NCI-H2107 treated with DMSO at 0.1 percent for 48 hours (cell line): Measurements from ENCODE around the gene MYO10.
"Not testable (repeated sequence)": the region's sequence is repeated elsewhere in the genome, so short reads cannot be mapped to it uniquely, and the experiment has no call there.

ENCODE experiments used
- DNase-seq: peaks from one replicate; lab custom pipeline; 2025; ENCODE audit not compliant: unreplicated experiment; lab: John Stamatoyannopoulos, UW

MYO10 gene

DNA sequence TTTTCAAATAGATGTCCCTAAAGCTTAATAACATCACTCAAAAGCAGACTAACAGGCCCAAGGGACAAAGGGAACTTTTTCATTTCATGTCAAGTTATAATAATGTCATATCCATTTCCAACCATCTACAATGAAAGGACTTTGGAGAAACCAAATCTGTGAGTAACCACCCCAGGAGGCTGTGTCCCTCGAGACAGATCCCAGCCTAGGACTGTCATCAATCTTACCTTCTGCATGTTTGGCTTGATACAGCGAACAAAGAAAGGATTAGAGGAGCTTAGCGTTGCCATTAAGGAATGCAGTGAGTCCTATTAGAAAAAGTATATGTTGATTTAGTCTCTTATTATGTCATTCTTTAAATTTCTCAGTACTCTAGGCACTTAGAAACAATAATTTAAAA, 181.5 kb downstream of the MYO10 start:
- no peak for DNase-seq

DNA sequence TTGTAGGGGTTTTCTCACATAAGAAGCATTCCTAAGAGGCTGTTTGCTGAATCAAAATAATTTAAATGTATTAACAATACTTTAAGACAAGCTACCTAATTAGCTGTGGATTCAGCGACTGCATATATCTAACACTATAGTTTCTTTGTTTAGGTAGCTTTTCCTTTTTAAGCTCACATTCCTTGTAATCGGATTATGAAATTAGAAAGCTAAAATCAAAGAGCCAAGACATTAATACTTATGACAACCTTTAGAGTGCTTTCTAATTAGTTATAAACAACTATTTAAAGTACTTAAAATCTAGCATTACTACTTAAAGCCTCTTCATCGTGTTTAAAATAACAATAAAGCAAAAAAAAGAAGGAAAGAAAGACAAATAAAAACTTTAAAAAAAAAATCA, 182.0 kb downstream of the MYO10 start:
- no peak for DNase-seq

DNA sequence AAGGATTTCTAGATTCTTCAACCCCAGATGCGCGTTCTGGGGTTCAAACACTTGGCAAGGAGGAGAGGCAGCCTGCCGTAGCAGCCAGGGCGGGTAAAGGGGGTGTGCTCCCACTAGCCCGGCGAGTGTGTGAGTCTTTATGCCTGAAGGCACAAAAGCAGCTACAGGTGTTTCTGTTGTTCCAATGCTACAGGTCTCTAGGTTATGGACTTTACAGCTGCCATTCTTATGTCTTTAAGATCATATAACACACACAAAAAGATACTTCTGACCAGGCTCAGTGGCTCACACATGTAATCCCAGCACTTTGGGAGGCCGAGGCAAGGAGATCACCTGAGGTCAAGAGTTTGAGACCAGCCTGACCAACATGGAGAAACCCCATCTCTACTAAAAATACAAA, 185.6 kb downstream of the MYO10 start:
- DNase-seq = no peak

DNA sequence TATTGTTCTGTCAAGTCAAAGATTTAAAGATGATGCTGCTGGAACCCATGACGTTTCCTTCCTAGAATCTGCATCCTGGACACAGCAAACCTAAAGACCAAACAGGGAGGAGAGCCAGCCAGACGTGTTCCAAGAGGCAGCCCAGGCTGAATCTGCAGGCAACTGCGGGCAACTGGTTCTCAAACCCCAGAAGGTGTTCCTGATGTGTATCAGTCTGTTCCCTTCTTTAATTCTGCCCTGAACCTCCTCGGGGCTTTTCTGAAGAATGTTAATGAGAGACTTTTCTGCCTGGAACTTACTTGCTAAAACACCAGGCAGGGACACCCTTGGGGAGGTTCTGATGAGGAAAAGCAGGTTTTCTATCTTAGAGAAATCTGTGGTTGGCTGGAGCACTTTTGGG, 186.5 kb downstream of the MYO10 start:
- DNase-seq = no peak

DNA sequence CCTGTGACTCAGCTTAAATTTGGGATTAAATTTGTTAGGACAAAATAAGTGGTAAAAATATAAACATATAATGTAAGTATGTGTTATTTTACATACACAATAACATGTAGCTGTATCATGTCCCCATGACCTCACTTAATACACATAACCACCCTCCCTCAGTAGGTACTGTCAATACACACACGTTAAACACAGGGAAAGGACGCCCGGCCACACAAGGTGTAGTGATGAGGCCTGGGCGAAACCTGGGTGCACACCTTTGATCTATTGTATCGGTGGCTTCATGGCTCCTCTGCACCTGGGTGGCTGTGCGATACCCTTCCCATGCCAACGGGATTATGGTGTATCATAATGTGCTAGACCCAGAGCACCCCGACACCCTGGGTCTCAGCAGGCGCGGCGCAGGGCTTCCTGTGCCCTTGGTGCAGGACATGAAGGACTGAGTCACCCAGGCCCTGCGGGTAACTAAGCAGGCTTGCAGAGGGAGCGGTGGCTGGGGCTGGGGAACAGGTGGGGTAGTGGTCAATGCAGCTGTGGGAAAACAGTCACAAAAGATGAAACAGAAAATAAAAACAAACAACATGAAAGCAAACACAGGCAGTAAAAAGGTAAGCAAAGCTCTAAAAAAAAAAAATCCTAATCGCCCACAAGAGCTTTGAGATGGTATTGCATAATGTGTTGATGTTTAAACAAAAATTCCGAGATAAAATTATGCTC, 191.8 kb downstream of the MYO10 start:
- DNase-seq = no peak

DNA sequence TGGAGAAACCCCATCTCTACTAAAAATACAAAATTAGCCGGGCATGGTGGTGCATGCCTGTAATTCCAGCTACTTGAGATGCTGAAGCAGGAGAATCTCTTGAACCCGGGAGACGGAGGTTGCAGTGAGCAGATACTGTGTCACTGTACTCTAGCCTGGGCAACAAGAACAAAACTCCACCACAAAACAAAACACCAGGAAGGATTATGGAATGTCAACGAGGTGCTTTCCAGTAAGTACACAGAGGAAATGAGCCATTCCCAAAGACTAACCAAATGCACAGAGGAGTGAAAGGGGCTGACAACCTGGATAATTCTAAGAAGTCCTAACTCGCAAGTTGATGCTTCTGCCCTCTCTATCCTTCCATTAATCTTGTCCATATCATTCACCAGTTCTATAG, 193.2 kb downstream of the MYO10 start:
- DNase-seq = no peak

DNA sequence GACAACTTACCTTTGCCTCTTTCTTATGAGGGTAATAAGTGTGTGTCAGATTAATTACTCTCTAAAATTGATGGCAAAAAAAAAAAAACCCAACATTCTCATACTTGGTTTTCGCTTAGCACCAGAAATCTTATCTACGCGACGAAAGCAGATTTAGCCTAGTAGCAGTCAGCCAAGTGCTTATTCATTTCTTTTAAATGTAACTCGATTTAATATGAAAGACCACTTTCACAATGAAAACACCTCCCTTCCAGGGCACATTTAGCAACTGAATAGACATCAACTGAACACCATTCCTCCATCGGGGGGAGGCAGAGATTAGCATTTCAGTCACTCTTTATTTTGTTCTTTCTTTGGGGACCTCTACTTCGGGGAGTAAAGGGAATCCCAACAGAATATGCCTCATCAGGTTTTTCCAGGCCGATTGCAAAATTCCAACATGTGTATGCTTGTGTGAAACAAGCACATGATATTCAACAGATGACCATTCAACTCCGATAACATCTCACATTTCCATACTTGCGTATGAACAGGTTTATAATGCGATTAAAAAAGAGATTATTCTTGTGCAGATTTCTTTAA, 195.2 kb downstream of the MYO10 start:
- no peak for DNase-seq

DNA sequence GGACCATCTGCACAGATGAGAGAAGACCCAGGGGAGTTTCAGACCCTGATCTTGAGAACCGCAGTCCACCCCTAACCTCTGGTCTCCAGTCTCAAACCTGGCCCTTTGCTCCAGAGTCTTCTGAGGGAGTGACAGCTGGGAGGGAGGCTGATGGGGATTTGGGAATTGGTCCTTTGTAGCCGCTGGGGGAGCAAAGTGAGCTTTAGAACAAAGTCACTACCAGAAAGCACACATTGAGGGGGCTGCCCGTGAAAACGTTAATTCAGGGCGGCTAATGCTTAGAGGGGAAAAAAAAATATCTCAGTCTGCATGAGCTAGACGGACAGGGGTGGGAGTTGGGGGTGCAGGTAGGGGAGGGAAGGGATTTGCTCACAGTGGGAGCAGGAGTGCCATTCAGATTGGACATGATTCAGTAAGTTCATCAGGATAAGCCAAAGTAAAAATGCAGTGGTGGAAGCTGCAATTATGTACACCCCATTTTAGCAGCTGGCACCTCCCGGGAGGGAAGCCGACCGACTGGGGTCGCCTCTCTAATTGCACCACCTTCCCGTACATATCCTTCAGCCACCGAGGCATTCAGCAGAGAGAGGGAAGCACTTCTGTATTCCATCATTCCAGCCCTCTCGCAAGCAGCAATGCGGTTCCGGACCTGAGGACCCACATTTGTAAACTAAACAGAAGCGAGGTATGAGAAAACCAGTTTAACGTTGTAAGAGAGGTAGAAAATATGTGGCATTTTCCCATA, 195.8 kb downstream of the MYO10 start:
- DNase-seq = no peak

DNA sequence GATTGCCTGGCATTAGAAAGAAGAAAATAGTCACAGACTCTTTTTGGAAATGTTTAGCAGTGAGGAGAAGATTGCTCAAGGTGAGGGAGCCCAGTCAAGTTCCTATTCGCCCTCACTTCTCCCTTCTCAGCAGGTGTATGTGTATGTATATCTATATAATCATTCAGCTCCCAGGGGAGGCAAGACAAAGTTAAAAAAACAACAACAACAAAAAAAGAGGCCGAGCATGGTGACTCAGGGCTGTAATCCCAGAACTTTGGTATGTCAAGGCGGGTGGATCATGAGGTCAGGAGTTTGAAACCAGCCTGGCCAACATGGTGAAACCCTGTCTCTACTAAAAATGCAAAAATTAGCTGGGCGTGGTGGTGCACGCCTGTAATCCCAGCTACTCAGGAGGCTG, 197.7 kb downstream of the MYO10 start:
- not testable (repeated sequence) for DNase-seq

DNA sequence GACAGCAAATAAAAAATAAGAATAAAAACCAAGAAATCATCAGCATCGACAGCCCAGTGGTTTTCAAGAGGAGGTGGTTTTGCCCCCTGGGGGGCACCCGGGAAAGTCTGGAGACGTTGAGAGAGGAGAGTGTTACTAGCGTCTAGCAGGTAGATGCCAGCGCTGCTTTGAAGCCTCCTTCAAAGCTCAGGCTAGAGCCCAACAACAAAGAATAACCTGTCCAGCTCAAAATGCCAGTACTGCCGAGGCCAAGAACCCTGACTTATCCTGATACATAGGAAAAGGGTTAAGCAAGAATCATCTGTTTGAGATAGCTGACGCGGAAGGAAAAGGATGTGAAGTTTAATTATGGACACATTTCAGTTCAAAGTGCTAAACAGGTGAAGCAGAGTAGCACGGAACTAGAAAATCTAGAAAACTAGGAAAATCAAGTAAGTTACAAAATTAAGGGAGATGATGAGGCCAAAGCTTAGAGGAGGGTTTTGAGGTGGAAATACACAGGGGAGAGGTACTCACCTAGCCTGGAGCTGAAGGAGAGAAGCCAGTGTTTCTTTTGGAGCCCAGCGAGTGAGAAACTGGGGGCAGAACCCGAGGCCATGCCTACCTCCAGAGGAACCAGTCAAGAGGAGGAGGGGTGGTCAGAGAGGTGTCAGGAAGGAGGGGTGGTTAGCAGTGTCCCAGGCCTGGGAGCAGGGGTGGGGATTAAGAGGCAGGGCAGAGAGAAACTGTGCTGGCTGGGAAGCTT, 198.3 kb downstream of the MYO10 start:
- DNase-seq = no peak

DNA sequence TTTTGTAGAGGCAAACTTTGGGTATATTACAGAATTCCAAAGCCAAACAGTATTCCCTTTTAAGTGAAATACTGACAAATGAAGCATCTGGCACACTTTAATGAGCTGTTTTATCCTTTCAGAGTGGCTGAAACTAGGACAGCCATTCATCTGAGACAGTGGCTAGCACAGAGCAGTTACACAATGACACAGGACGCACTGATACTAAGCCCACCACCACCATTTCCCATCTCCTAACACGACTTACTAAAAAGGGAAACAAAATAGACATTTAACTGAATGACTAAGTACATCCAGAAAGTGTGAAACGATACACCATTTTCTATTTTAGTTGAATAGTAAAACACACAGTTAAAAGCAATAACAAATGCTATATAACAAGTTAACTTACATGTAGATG, 198.9 kb downstream of the MYO10 start:
- no peak for DNase-seq

DNA sequence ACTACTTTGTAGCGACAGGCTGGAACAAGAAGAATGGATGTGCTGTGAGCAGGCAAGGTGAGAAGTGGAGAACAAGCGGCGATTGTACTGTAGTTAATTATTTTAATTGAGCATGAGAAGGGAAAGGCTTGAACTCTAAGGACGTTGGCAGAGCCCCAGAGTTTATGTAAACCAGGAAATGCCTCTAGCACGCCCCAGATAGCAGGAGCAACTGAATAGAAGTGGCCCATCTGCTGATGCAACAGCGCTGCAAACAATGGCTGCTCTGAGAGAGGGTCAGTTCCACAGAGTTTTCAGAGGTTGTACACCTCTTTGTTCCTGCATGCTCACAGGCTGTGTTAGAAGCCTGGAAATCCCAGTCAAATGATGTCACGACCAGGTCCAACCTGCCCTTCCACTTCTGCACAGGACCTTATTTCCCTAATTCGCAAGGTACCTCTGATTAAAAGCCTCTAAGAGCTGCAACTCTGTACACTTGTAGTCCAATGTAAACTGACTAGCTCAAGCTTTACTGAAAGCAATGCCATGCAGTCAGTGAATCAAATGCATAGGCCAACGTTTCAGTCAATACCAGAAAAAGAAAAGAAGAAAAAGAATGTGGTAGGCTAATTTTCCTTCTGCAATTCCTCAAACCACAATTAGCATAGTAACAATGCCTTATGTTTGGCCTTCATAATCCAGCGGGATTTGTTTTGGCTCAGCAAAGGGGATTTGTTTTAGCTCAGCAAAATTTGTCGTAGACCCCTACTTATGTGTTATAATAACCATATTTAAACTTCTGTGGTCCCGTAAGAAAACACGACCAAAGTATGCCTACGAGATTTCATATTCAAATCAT, 199.7 kb downstream of the MYO10 start:
- peak; percentile 54 for DNase-seq

DNA sequence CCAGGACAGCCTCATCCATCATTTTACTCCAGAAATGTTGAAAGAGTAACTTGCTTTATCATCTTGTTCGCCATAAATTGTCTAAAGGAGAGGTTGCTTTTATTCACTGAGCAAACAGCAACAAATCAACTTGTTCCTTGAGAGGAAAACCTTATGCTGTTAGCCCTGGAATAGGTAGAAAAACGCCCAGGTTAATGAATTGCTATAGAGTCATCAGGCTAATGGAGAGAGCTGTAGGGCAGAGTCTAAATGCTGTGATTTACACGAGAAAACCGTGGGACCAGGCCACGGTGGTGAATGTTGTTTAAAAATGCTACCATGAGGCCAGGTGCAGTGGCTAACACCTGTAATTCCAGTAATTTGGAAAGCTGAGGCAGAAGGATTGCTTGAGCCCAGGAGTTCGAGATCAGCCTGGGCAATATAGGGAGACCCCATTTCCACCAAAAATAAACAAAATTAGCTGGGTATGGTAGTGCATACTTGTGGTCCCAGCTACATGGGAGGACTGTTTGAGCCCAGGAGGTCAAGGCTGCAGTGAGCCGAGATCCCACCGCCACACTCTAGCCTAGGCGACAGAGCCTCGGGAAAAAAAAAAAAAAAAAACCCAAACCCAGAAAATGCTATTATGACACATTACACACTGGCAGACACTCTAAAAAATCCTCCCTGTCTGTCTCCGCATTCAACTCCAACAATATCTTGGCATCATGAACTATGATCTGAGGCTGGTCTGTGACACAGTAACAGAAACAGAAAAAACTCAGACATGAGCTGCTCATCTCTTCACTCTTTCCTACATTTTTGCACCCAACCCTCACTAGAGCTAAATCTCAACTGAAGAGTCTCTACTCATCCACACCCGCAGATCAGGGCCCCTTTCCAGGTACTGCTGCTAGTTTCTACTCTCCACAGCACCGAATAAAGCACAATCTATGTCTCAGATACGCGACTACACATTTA, 200.7 kb downstream of the MYO10 start:
- DNase-seq = no peak

DNA sequence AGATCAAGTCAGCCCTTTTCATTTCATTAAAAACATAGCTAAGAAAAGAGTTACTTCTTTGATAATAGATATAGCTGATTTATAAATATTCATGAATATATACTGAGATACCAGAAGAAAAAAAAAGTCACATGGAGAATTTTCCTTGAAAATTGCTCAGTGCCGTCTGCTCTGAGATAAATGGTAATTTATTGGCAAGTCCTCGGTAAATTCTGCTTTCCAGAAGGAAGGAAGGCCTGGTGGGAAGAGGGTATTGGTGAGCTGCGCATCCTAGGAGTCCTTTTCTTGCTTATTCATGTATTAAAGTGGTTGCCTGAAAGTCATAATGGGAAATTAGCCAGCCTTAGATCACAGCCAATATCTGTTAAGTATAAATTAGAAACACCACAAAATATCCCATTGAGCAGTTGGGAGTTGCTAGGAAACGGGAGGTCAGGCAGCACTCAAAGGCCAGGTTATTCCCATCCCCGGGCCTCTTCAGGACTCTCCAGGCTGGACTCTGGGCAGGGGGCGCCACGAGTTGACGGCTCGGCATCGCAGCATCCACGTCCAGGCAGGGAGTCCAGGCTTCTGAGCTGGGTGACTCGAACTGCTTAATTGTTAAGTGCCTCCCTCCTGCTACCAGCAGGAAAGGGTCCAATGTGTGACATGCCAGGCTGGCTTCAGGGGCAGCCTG, 202.6 kb downstream of the MYO10 start:
- no peak for DNase-seq

DNA sequence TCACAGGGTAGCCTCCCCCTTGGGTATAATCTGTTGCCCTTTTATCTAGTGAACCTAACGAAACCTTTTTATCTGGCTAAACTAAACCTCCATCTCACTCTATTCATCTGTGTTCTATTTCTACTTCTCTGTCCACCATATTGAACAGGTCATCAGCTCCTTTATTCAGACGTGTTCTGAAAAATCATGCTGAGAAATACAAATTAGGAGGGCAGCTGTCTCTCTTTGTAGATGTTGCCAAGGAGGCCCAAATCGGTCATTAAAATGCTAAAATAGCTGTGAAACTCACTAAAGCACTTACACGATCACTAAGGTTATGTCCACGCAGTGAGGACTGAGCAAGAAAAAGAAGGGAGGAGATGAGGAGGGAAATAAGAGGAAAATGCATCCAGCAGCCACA, 203.7 kb downstream of the MYO10 start:
- DNase-seq = no peak

DNA sequence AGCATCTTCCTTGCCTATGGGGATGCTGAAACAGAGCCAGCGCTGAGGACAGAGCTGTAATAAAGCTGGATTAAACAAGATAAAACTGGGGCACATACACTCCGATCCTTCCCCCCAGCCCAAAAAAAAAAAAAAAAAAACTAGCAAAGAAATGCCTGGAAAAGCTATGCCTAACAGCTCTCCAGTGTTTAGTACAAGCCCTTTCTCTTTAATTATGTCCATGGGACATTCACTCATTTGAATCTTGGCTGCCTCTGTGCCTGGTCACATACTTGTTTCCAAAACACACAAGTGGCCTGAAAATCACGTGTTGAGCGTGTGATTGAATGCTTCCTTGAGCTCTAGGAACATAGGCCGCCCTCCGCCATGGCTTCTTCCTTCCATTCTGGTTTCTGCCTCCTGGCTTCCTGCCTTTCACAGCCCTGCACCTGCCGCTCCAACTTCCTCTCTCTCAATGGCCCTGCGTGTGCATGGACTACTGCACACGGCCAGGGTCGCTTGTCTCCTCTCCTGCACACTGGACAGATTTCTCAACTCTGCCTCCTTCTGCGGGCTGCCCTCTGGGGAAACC, 208.2 kb downstream of the MYO10 start:
- no peak for DNase-seq

DNA sequence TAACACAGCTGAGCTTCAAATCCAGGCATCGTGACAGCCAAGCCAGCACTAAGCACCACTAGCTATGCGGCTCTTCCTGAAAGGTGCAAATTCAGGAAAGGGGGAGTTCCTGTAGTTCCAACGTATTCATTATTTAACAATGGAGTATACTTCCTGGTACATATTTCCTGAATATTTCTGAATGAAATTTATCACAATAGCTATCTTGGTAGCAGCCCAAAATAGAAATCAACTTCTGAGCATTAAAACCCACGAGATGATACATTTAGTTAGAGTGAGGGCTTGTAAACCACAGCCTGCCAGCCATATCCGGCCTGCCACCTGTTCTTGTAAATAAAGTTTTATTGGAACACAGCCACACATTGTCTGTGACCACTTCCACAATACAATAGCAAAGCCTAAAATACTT, 209.5 kb downstream of the MYO10 start:
- no peak for DNase-seq

DNA sequence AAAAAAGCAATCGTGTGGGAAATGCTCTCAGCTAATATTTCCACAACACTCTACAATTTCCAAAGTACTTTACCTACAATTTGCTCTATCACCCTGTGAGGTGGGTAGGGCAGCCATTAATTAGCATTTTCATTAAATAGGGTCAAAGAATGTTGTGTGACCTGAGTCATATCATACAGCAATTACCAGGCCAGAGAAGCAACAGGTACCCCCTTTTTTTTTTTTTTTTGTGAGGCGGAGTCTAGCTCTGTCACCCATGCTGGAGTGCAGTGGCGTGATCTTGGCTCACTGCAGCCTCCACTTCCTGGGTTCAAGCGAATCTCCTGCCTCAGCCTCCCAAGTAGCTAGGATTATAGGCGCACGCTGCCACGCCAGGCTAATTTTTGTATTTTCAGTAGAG, 210.5 kb downstream of the MYO10 start:
- DNase-seq = no peak

DNA sequence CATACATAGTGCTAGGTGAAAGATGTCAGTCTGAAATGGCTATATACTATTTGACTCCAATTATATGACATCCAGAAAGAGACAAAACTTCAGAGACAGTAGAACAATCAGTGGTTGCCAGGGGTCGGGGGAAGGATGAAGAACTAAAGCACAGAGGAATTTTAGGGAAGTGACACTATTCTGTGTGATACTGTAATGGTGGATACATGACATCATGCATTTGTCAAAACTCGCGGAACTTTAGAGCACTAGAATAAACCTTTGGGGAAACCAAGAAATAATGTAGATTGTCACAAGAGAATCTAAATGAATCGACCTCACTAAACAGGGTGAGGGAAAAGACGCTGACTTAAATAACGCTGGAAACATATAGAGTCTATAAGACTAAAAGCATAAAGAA, 212.3 kb downstream of the MYO10 start:
- no peak for DNase-seq
